HG03066 (cell line): ENCODE measurements around the gene GP5.

Source experiments
- ATAC-seq: cut with Tn5 transposase; IDR thresholded peaks from one replicate; pipeline ENCODE4 v1.9.1; 2021; ENCODE audit warnings: low read depth; ENCODE audit not compliant: unreplicated experiment

GP5 gene

DNA sequence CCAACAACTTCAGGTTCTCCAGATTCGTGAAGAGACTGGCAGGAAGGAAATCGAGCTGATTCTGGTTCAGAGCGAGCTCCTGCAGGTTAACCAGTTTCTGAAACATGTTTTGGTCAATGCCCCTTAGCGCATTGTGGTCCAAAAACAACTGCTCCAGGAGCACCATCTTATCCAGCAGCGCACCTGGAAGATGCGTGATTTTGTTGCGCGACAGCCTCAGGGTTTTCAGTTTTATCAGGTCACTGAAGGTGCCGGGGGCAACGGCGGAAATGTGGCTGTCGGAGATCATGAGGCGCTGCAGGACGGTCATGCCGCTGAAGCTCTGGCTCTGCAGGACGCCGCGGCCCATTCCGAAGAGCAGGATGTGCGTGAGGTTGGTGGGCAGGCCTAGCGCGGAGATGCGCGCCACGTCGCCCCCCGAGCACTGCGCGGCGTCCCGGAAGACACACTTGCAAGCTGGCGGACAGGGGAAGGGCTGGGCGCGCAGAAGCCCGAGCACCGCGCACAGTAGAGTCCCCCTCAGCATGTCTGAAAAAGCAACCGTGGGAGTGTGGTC lies 1.2 kb downstream of the GP5 start:
- ATAC-seq = no peak

DNA sequence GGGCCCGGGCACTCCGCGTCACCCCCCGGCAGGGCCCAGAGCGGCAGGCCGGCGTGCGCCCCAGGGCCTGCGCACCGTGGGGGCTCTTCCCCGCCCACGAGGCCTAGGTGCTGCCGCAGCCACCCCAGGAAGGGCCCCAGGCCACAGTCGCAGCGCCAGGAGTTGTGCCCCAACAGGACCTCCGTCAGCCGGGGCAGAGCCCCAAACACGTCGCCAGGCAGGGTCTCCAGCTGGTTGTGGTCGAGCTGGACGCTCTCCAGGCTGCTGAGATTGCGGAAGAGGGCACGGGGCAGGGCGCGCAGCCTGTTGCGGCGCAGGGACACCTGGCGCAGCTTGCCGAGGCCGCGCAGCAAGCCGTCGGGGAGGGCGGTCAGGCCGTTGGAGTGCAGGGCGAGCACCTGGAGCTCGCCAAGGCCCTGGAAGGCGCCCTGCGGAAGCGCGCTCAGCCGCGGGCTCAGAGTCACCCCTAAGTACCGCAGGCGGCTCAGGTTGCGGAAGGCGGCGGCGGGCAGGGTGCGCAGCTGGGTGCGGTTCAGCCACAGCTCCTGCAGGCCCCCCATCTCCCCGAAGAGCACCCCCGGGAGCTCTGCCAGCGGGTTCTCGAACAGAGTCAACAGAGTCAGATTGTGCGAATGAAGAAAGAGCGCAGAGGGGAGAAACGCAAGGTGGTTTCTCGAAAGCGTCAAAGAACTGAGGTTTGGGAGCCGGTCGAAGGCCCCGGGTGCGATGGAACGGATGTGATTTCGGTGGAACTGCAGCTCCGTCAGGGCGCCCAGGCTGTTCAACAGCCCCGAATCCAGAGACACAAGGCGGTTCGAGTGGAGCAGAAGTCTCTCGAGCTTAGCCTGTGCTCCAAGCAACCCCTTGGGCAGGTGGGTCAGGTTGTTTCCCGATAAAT lies 2.0 kb downstream of the GP5 start:
- ATAC-seq = no peak

- ATAC-seq = no peak
These were observed 2.6 kb downstream of the GP5 start for GRCh38 chr3:194396539-194396858.

- no peak for ATAC-seq
These were observed 3.1 kb downstream of the GP5 start for GRCh38 chr3:194395778-194396538.

DNA sequence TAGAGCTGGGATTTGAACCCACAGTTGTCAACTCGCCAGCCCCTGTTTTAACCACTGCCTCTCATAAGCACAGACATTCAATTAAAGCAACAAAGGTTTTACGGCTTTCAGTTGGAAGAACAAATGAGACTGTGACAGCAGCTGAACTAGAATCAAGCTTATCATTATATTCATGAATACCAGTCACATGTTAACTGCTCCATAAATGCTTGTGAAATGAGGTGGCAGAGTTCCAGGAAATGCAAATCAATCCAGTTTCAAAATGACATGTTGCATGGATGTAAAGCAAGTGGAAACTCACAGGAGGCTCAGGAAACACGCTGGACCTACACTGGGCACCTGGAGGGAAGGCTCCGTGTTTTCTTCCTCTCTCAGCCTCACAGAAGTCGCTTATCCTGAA lies 3.9 kb downstream of the GP5 start:
- no peak for ATAC-seq

GRCh38 chr3:194392576-194392975 lies 6.5 kb downstream of the GP5 start:
- no peak for ATAC-seq

DNA sequence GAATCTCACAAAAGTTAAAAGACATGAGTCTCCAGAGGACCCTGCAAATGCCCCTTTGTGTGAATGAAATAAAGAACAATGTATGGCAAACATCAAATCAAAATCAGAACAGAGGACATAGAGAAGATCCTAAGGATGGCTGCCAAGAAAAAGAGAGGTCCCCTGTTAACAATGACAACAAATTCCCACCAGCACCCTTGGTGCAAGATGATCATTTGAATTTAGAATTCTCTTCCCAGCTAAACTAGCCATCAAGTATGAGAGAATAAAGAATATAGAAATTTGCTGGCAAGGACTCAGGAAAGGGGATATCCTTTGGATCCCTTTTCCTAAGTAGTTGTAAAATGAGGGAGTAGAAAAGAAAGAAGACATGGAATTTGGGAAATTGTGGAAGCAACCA lies 8.2 kb downstream of the GP5 start:
- ATAC-seq = no peak

DNA sequence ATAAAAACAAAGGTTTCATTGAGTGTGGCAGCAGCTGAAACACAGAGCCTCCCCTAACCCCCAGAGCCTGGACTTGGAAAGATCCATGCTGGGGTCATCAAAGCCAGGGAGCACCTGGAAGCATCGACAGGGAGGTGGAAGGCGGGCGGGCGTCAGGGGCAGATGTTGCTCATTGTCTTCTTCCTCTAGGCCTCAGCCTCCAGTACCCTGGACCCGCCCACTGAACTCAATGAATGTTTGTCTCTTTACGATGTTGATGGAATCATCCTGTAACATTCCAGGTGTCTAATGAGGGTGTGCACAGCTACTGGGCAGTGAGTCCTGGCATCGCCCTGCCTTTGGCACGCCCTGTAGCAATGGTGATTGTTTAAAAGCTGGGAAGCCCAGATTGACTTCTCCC lies 9.8 kb downstream of the GP5 start:
- ATAC-seq = no peak

GRCh38 chr3:194387926-194388418 lies 11.1 kb downstream of the GP5 start:
- ATAC-seq = no peak

GRCh38 chr3:194387276-194387675 lies 11.8 kb downstream of the GP5 start:
- no peak for ATAC-seq

GRCh38 chr3:194386648-194387047 lies 12.4 kb downstream of the GP5 start:
- no peak for ATAC-seq

DNA sequence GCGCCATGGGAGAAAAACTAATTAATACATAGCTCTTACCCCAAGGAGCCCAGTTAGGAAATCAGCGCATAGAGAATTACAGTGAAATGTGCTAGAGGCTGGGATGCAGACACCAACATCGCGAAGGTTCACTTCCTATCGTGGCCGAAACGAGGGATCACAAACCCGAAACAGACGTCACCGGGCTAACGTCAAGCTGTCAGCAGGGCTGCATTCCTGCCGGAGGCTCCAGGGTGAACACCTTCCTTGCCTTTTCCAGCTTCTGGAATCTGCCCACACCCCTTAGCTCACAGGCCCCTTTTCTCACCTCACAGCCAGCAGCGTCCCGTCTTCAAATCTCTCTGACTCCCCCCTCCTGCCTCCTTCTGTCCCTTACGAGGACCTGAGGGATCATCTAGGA lies 13.0 kb downstream of the GP5 start:
- ATAC-seq = no peak

DNA sequence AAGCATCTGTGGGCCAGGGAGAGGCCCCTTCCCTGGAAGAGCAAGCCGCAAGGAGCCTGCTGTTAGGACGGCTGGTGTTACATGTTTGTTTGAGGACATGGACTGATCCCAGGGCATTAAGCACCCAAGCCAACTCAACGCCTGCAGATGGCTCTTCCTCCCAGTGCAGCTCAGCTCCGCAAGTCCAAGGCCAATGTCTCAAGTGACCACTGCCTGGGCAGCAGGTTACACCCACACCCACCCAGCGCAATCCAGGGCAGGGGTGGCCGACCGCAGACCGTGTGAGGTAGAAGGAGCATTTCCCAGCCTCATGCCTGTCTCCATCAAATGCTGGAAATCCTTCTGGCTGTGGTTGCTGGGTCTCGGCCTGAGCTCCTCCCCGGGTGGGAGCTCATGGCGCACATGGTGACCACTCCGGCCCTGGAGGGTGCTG lies 14.5 kb downstream of the GP5 start:
- ATAC-seq = no peak

DNA sequence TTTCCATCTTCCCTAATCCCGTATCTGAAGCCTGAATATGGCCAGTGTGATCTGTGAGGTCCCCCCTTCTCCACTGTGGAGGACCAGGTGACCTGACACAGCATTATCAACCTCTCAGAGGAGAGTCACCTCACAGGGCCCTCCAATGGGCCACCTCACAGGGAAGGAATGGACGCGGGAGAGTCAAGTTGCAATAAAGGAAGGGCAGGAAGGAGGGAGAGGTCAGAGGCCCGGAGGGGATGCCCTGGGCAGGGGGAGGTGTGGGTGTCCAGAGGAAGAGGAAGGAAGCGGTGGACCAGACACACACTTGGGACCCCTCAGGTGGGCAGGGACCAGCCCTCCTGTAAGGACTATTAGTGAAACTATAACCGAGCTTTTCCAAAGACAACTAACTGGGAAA lies 14.9 kb downstream of the GP5 start:
- ATAC-seq = no peak

DNA sequence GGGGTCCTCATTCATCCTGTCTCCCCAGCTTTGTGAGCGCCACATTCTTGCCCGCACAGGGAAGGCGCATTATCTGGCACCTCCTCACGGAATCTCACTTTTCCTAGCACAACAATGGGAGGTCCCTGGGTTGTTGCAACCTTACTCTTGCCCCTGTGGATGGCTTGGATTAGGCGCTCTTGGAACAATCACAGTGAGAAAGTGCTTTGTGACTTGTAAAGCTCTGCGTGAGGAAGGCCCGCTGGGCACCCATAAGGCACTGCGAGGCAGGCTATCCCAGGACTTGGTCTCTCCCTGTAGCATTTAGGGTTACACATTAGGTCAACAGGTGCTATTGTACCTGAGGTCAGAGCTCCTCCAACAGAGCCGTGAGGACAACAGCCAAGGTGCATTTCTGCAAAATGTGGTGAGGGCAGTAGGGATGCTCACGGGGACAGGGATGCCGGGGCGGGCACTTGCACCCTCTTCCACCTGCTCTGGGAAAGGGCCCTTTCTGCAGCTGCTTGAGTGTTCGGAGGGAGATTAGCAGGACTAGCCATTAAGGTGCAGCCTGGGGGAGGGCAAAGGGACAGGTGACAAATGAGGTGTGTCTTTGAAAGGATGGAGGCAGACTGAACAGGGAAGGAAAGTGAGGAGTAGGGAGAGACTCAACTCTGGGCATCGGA lies 15.7 kb downstream of the GP5 start:
- ATAC-seq = no peak

DNA sequence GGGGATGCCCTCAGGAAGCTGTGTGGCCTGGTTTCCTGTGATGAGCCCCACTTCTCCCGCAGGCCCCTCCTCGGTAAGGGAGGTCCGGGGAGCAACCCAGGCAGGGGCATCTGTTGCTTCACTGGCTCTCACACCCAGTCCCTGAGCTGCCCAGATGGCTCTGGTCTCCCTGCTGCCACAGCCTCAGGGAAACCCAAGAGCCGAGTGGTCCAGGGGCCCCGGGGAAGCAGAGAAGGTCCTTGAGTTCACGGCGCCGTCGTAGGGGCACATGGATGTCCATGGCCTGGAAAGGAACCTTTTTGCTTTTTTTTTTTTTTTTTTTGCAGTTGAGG lies 16.2 kb downstream of the GP5 start:
- ATAC-seq = no peak

GRCh38 chr3:194382196-194382891 lies 16.7 kb downstream of the GP5 start:
- no peak for ATAC-seq

DNA sequence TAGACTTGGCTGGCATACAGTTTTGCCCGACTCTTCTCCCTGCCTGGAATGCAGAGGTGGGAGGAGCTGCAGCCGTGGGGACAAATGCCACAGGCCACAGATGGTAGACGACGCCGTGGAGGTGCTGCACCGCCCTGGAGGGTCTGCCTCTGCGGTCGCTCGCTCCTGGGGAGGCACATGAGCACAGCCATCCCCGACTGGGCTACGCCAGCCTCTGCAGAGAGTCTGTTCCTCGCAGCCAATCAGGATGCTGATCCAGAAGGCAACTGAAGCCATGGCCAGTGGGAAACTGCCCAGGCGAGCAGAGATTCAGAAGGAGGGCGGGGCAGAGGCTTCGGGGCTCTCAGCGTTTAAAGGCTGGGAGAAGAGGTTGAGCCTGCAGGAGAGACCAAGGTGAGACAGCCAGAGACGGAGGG lies 17.6 kb downstream of the GP5 start:
- no peak for ATAC-seq

DNA sequence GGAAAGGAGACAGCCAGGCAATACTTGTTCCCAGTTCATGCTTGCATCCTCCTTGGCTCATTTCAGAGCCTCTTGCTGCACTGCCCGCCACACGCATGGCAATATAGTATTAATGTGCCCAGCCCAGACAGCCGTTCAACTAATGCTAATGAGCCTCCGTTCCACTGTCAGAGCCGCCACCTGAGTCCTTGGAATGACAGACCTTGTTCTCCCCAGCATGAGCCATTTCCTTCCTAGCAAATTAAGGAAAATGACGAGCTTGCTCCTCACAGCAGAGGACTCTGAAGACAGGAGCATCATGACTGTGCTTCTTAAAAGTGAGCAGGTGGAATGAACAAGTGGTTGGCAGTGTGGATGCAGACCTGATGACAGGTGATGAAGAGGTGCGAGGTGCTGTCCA lies 18.7 kb downstream of the GP5 start:
- no peak for ATAC-seq

DNA sequence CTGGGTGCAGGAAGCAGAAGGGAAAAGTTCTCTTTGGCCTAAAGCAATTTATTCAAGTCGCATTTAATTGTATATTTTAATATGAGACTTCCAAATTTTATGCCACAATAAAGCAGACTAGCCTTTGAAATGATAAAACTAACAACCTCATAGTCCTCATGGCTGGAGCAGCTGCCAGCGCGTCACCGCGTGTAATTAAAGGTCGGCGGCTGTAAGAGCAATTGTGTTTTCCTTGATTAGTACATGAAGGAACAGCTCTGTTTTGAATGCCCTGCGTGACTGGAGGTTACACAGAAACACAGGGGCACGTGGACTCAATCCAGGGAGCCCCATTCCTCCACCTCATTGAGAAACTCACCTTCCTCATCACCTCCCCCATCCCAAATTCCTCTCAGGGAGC lies 19.4 kb downstream of the GP5 start:
- ATAC-seq = no peak

- no peak for ATAC-seq
These were observed 19.8 kb downstream of the GP5 start for GRCh38 chr3:194379231-194379630.
